SK-N-SH treated with all-trans-retinoic acid at 6 μM for 48 hours (cell line): ENCODE results near the gene NOM1.

Experiments used
- ATAC-seq: fragments of 200-7000 bp; cut with Tn5 transposase; 3 replicates; pipeline ENCODE4 v1.9.1; 2020; ENCODE audit warnings: mild to moderate bottlenecking, moderate library complexity
- ARNTL ChIP-seq: fragments of 450-650 bp; formaldehyde crosslinking; IDR thresholded peaks from 2 replicates; pipeline ENCODE4 v1.5.0; 2020; ENCODE audit warnings: low read depth, mild to moderate bottlenecking, moderate library complexity, borderline replicate concordance
- BACH2 ChIP-seq: fragments of 250-450 bp; sonication (Bioruptor Pico); IDR thresholded peaks from 2 replicates; pipeline ENCODE4 v1.9.0; 2021; ENCODE audit warnings: mild to moderate bottlenecking, borderline replicate concordance
- CREB5 ChIP-seq: fragments of 250-450 bp; sonication (Bioruptor Pico); IDR thresholded peaks from 2 replicates; pipeline ENCODE4 v1.5.1; 2020; ENCODE audit warnings: low read depth, mild to moderate bottlenecking, moderate library complexity
- CSDC2 ChIP-seq: fragments of 250-450 bp; sonication (Bioruptor Pico); IDR thresholded peaks from 2 replicates; pipeline ENCODE4 v1.5.0; 2020; ENCODE audit warnings: mild to moderate bottlenecking, moderate library complexity
- CSRNP3 ChIP-seq: fragments of 250-450 bp; sonication (Bioruptor Pico); IDR thresholded peaks from 2 replicates; pipeline ENCODE4 v1.5.1; 2021; ENCODE audit warnings: mild to moderate bottlenecking, moderate library complexity
- GLIS3 ChIP-seq: fragments of 250-450 bp; sonication (Bioruptor Pico); IDR thresholded peaks from 2 replicates; pipeline ENCODE4 v1.5.0; 2020; ENCODE audit warnings: mild to moderate bottlenecking, moderate library complexity
- ISL1 ChIP-seq: fragments of 250-450 bp; sonication (Bioruptor Pico); IDR thresholded peaks from 2 replicates; pipeline ENCODE4 v2.1.2; 2022; ENCODE audit warnings: mild to moderate bottlenecking, moderate library complexity
- OSR1 ChIP-seq: fragments of 250-450 bp; sonication (Bioruptor Pico); IDR thresholded peaks from 2 replicates; pipeline ENCODE4 v1.8.0; 2022; ENCODE audit warnings: moderate library complexity, mild to moderate bottlenecking, inconsistent platforms
- PATZ1 ChIP-seq: fragments of 250-450 bp; sonication (Bioruptor Pico); IDR thresholded peaks from 2 replicates; pipeline ENCODE4 v1.8.0; 2020; ENCODE audit warnings: mild to moderate bottlenecking, moderate library complexity, borderline replicate concordance
- POU6F1 ChIP-seq: fragments of 250-450 bp; sonication (Bioruptor Pico); IDR thresholded peaks from 2 replicates; pipeline ENCODE4 v1.8.0; 2021; ENCODE audit warnings: low read depth, mild to moderate bottlenecking, moderate library complexity, borderline replicate concordance
- RARB ChIP-seq: fragments of 250-450 bp; sonication (Bioruptor Pico); IDR thresholded peaks from 2 replicates; pipeline ENCODE4 v1.8.0; 2021; ENCODE audit warnings: mild to moderate bottlenecking, moderate library complexity
- SNAI2 ChIP-seq: fragments of 250-450 bp; sonication (Bioruptor Pico); IDR thresholded peaks from 2 replicates; pipeline ENCODE4 v1.5.0; 2020; ENCODE audit warnings: mild to moderate bottlenecking, moderate library complexity
- TCF4 ChIP-seq: fragments of 250-450 bp; sonication (Bioruptor Pico); IDR thresholded peaks from 2 replicates; pipeline ENCODE4 v1.8.0; 2021; ENCODE audit warnings: mild to moderate bottlenecking, moderate library complexity, borderline replicate concordance
- TSHZ2 ChIP-seq: fragments of 250-450 bp; sonication (Bioruptor Pico); IDR thresholded peaks from 2 replicates; pipeline ENCODE4 v1.5.0; 2020; ENCODE audit warnings: mild to moderate bottlenecking, moderate library complexity
- ZC3H10 ChIP-seq: fragments of 250-450 bp; sonication (Bioruptor Pico); IDR thresholded peaks from 2 replicates; pipeline ENCODE4 v1.5.1; 2021; ENCODE audit warnings: mild to moderate bottlenecking, moderate library complexity
- ZFP30 ChIP-seq: fragments of 450-650 bp; formaldehyde crosslinking; IDR thresholded peaks from 2 replicates; pipeline ENCODE4 v1.5.0; 2022; ENCODE audit warnings: mild to moderate bottlenecking, moderate library complexity
- ZNF565 ChIP-seq: fragments of 450-650 bp; formaldehyde crosslinking; conservative IDR thresholded peaks from 2 replicates; pipeline ENCODE4 v1.5.0; 2020; ENCODE audit warnings: low read depth, mild to moderate bottlenecking, moderate library complexity
- ZNF70 ChIP-seq: fragments of 450-650 bp; formaldehyde crosslinking; IDR thresholded peaks from 2 replicates; pipeline ENCODE4 v1.5.0; 2020; ENCODE audit warnings: mild to moderate bottlenecking, moderate library complexity
- ZNF8 ChIP-seq: fragments of 450-650 bp; formaldehyde crosslinking; IDR thresholded peaks from 2 replicates; pipeline ENCODE4 v1.5.0; 2020; ENCODE audit warnings: mild to moderate bottlenecking, moderate library complexity

Gene NOM1

GRCh38 chr7:157018997-157019608 lies 69.6 kb downstream of the NOM1 start (continued):
- TF ChIP-seq CSRNP3: no peak
- TF ChIP-seq ZNF565 (CRISPR knock-in tag): no peak
- no peak for TF ChIP-seq ZFP30
- TF ChIP-seq ZNF70 (CRISPR knock-in tag): no peak
- TF ChIP-seq PATZ1 (CRISPR knock-in tag): no peak
- TF ChIP-seq CSDC2: no peak
- TF ChIP-seq OSR1: no peak
- no peak for TF ChIP-seq TCF4 (CRISPR knock-in tag)

- TF ChIP-seq ZNF565 (CRISPR knock-in tag): no peak
- TF ChIP-seq POU6F1 (CRISPR knock-in tag): no peak
- TF ChIP-seq ISL1 (CRISPR knock-in tag): no peak
- TF ChIP-seq ARNTL: no peak
- no peak for TF ChIP-seq PATZ1 (CRISPR knock-in tag)
- TF ChIP-seq ZC3H10 (CRISPR knock-in tag): no peak
- TF ChIP-seq RARB: no peak
- TF ChIP-seq CREB5 (CRISPR knock-in tag): no peak
- TF ChIP-seq TCF4 (CRISPR knock-in tag): no peak
- no peak for TF ChIP-seq ZNF70 (CRISPR knock-in tag)
- no peak for TF ChIP-seq OSR1
- no peak for TF ChIP-seq SNAI2
- no peak for TF ChIP-seq GLIS3
- no peak for TF ChIP-seq ZFP30
- no peak for TF ChIP-seq BACH2 (CRISPR knock-in tag)
- no peak for TF ChIP-seq TSHZ2 (CRISPR knock-in tag)
- no peak for TF ChIP-seq CSDC2
- no peak for TF ChIP-seq ZNF8
Observed at GRCh38 chr7:157019718-157020451, 70.4 kb downstream of the NOM1 start.

More at GRCh38 chr7:157019718-157020451, 70.4 kb downstream of the NOM1 start:
- no peak for ATAC-seq
